BJ (cell line): ENCODE data around the gene ADGRD2. TPM values are rescaled to one million over a fixed set of nuclear protein-coding genes. Genes with fewer than 3 reads are reported as not detected.

ENCODE experiments used
- CTCF ChIA-PET: fragments of 350-600 bp; formaldehyde crosslinking; extraction: SDS; loops from one replicate; lab custom pipeline; 2021; ENCODE audit warnings: antibody characterized with exemption, inconsistent platforms; lab: Yijun Ruan, JAX
- POLR2A ChIA-PET: fragments of 300-600 bp; sonication (Branson Sonifier 250); formaldehyde crosslinking; extraction: SDS; loops from one replicate; lab custom pipeline; 2021; ENCODE audit warnings: antibody characterized with exemption; lab: Charles Lee
- DNase-seq: peaks from one replicate; pipeline ENCODE4 v3.0.0-alpha.2; 2011; ENCODE audit warnings: low read depth
- H3K27me3 ChIP-seq: 2 replicates; pipeline ENCODE4 v1.6.0; 2011; ENCODE audit warnings: low read length; ENCODE audit not compliant: control insufficient read depth, insufficient read depth
- H3K36me3 ChIP-seq: 2 replicates; pipeline ENCODE4 v1.5.1; 2011; ENCODE audit warnings: low read length; ENCODE audit not compliant: control insufficient read depth, insufficient read depth
- H3K4me3 ChIP-seq: 2 replicates; pipeline ENCODE4 v1.5.1; 2011; ENCODE audit warnings: low read depth, mild to moderate bottlenecking, control low read depth, low read length
- CTCF ChIP-seq: IDR thresholded peaks from 2 replicates; pipeline ENCODE4 v1.5.1; 2011; ENCODE audit warnings: low read depth, mild to moderate bottlenecking, control low read depth, inconsistent platforms, low read length, moderate library complexity; ENCODE audit not compliant: insufficient read depth
- polyA plus RNA-seq: library from polyadenylated mRNA; depleted of rRNA; stranded (reverse); fragments of >200 nt; gene quantifications from 2 replicates; pipeline ENCODE4 v1.2.3, GENCODE V29; 2011

Gene ADGRD2
- polyA plus RNA-seq, 1 experiment = not detected

- ChIA-PET CTCF (interaction anchor here (1.0 kb wide), 1 partner anchor 12 kb away, joined by 4 read pairs; no protein-coding TSS in a partner anchor), POLR2A (no interaction called here)
- Histone ChIP-seq H3K27me3 (peaks cover 33% of the 10 kb centered on the region), H3K36me3 (no peaks in the 10 kb centered on the region), H3K4me3 (no peak overlapping the region)
- no peak for DNase-seq
- TF ChIP-seq CTCF = no peak
Observed at GRCh38 chr9:124497441-124497840, 47.2 kb downstream of the ADGRD2 start.

- ChIA-PET POLR2A (no interaction called here), CTCF (interaction anchor here (1.0 kb wide), 1 partner anchor 12 kb away, joined by 4 read pairs; no protein-coding TSS in a partner anchor)
- Histone ChIP-seq H3K36me3 (no peaks in the 10 kb centered on the region), H3K27me3 (peaks cover 37% of the 10 kb centered on the region), H3K4me3 (no peak overlapping the region)
- no peak for DNase-seq
- no peak for TF ChIP-seq CTCF
Observed at GRCh38 chr9:124498040-124498439, 47.8 kb downstream of the ADGRD2 start.

- ChIA-PET CTCF (interaction anchor here (1.0 kb wide), 1 partner anchor 11 kb away, joined by 4 read pairs; no protein-coding TSS in a partner anchor), POLR2A (no interaction called here)
- no peaks in the 10 kb centered on the region for H3K36me3 ChIP-seq
- TF ChIP-seq CTCF = no peak
- peaks cover 40% of the 10 kb centered on the region for H3K27me3 ChIP-seq
- DNase-seq = no peak
- H3K4me3 ChIP-seq = no peak overlapping the region
Observed at GRCh38 chr9:124498499-124499146, 48.4 kb downstream of the ADGRD2 start.

- CTCF ChIA-PET = no interaction called here
- no peak for DNase-seq
- no peak for TF ChIP-seq CTCF
- POLR2A ChIA-PET = no interaction called here
- Histone ChIP-seq H3K4me3 (no peak overlapping the region), H3K27me3 (peaks cover 46% of the 10 kb centered on the region), H3K36me3 (no peaks in the 10 kb centered on the region)
Observed at GRCh38 chr9:124499216-124499615, 49.0 kb downstream of the ADGRD2 start.

GRCh38 chr9:124500028-124500795 is 50.0 kb downstream of the ADGRD2 start:
- CTCF ChIA-PET = no interaction called here
- H3K4me3 ChIP-seq = no peak overlapping the region
- no peaks in the 10 kb centered on the region for H3K36me3 ChIP-seq
- no peak for DNase-seq
- peaks cover 52% of the 10 kb centered on the region for H3K27me3 ChIP-seq
- POLR2A ChIA-PET = no interaction called here
- no peak for TF ChIP-seq CTCF
